HCT116 (cell line): Measurements from ENCODE around the gene GPR107. TPM values are rescaled to one million over a fixed set of nuclear protein-coding genes. Genes with fewer than 3 reads are reported as not detected.

Experiments
- ATAC-seq: fragments of 200-7000 bp; cut with Tn5 transposase; 2 replicates; pipeline ENCODE4 v1.9.1; 2020; ENCODE audit warnings: mild to moderate bottlenecking, moderate library complexity
- BruUV-seq: library from RNA; stranded (reverse); fragments of 400-500 nt; replicated peaks from 2 replicates; lab custom pipeline; 2021; lab: Mats Ljungman, UMichigan
- CTCF ChIA-PET: fragments of 300-600 bp; sonication (Branson Sonifier 250); formaldehyde crosslinking; loops from one replicate; lab custom pipeline; 2021; ENCODE audit warnings: antibody characterized with exemption; lab: Charles Lee
- POLR2A ChIA-PET: fragments of 300-600, 350-600 bp; sonication (Branson Sonifier 250); formaldehyde crosslinking; loops from one replicate; lab custom pipeline; 2021; ENCODE audit warnings: antibody characterized with exemption; lab: Charles Lee
- RAD21 ChIA-PET, 2 experiments: fragments of 300-600 bp; sonication (Branson Sonifier 250); formaldehyde crosslinking; loops; one replicate each; lab custom pipeline; 2023; ENCODE audit warnings: low total read pairs in 2 of 2; ENCODE audit not compliant: uncharacterized antibody in 2 of 2, unreplicated experiment in 2 of 2, low non-redundant PET in 1 of 2; lab: Charles Lee
- DNase-seq: peaks from one replicate; pipeline ENCODE4 v3.0.0-alpha.2; 2010; ENCODE audit warnings: low read depth, low spot score
- H2AFZ ChIP-seq: fragments of 200-600 bp; shearing (Covaris generic), sonication (generic); 2 replicates; pipeline ENCODE4 v1.6.1; 2017; ENCODE audit warnings: low read depth, mixed run types, mixed read lengths, antibody characterized with exemption, low read length; ENCODE audit not compliant: poor library complexity, severe bottlenecking
- H3K27ac ChIP-seq: 2 replicates; pipeline ENCODE4 v1.5.1; 2012; ENCODE audit warnings: low read depth, low read length
- H3K27me3 ChIP-seq: fragments of 200-600 bp; sonication (generic); 2 replicates; pipeline ENCODE4 v1.6.1; 2016; ENCODE audit warnings: mixed run types, low read length, mixed read lengths; ENCODE audit not compliant: insufficient read depth
- H3K36me3 ChIP-seq, 2 experiments: fragments of 200-500 bp in 1 of 2; fragments of 200-600 bp in 1 of 2; sonication (Bioruptor generic) in 1 of 2; sonication (generic) in 1 of 2; 2 replicates each; pipeline versions ENCODE4 v1.5.1 to v1.6.1; 2014 to 2016; ENCODE audit warnings: low read length in 2 of 2, inconsistent platforms in 1 of 2, mixed read lengths in 1 of 2, mixed run types in 1 of 2; ENCODE audit not compliant: insufficient read depth in 2 of 2, control insufficient read depth in 1 of 2
- H3K4me1 ChIP-seq, 2 experiments: fragments of 200-600 bp in 1 of 2; sonication (generic) in 1 of 2; 2 replicates each; pipeline versions ENCODE4 v1.5.1 to v1.6.1; 2012 to 2017; ENCODE audit warnings: low read length in 2 of 2, inconsistent platforms in 1 of 2, mild to moderate bottlenecking in 1 of 2, mixed read lengths in 1 of 2, mixed run types in 1 of 2, moderate library complexity in 1 of 2; ENCODE audit not compliant: insufficient read depth in 2 of 2, control insufficient read depth in 1 of 2
- H3K4me2 ChIP-seq: fragments of 200-600 bp; sonication (generic); 2 replicates; pipeline ENCODE4 v1.6.1; 2017; ENCODE audit warnings: mixed run types, low read length, mixed read lengths
- H3K4me3 ChIP-seq, 2 experiments: fragments of 200-600 bp in 1 of 2; sonication (generic) in 1 of 2; replicated peaks in 1 of 2; 2 replicates each; pipeline ENCODE4 v1.5.1; 2011 to 2016; ENCODE audit warnings: low read length in 2 of 2, control low read depth in 1 of 2, low read depth in 1 of 2, mild to moderate bottlenecking in 1 of 2, mixed read lengths in 1 of 2, mixed run types in 1 of 2
- H3K79me2 ChIP-seq: fragments of 200-600 bp; sonication (generic); 2 replicates; pipeline ENCODE4 v1.6.1; 2017; ENCODE audit warnings: mild to moderate bottlenecking, mixed run types, low read length, moderate library complexity, mixed read lengths; ENCODE audit not compliant: insufficient read depth
- H3K9ac ChIP-seq: fragments of 200-600 bp; sonication (generic); 2 replicates; pipeline ENCODE4 v1.6.1; 2016; ENCODE audit warnings: low read length, mixed read lengths
- H3K9me2 ChIP-seq: fragments of 200-600 bp; sonication (generic), shearing (Covaris generic); 2 replicates; pipeline ENCODE4 v1.6.1; 2017; ENCODE audit warnings: mixed run types, mild to moderate bottlenecking, moderate library complexity; ENCODE audit not compliant: insufficient read depth
- H3K9me3 ChIP-seq, 2 experiments: fragments of 200-500 bp in 1 of 2; fragments of 200-600 bp in 1 of 2; sonication (Bioruptor generic) in 1 of 2; sonication (generic) in 1 of 2; 2 replicates each; pipeline ENCODE4 v1.6.1; 2014 to 2017; ENCODE audit warnings: low read length in 2 of 2, mixed read lengths in 2 of 2, inconsistent platforms in 1 of 2, low read depth in 1 of 2, mild to moderate bottlenecking in 1 of 2, mixed run types in 1 of 2, moderate library complexity in 1 of 2; ENCODE audit not compliant: control insufficient read depth in 1 of 2, insufficient read depth in 1 of 2
- H4K20me1 ChIP-seq: fragments of 200-600 bp; sonication (generic), shearing (Covaris generic); 2 replicates; pipeline ENCODE4 v1.6.1; 2017; ENCODE audit warnings: mixed run types, mild to moderate bottlenecking, moderate library complexity; ENCODE audit not compliant: insufficient read depth
- CBX3 ChIP-seq: IDR thresholded peaks from 2 replicates; pipeline ENCODE4 v1.6.1; 2012; ENCODE audit warnings: low read depth
- CEBPB ChIP-seq: IDR thresholded peaks from 2 replicates; pipeline ENCODE4 v1.6.1; 2012; ENCODE audit warnings: low read depth
- ELF1 ChIP-seq: IDR thresholded peaks from 2 replicates; pipeline ENCODE4 v1.6.1; 2012; ENCODE audit warnings: low read depth, borderline replicate concordance
- EZH2 ChIP-seq: fragments of 200-600 bp; sonication (generic); IDR thresholded peaks from 2 replicates; pipeline ENCODE4 v1.6.1; 2017; ENCODE audit warnings: antibody characterized with exemption, mixed run types
- EZH2phosphoT487 ChIP-seq: fragments of 200-600 bp; IDR thresholded peaks from 2 replicates; pipeline ENCODE4 v1.6.1; 2018; ENCODE audit warnings: antibody characterized with exemption, borderline replicate concordance
- FOSL1 ChIP-seq: IDR thresholded peaks from 2 replicates; pipeline ENCODE4 v1.6.1; 2012; ENCODE audit warnings: low read depth
- POLR2AphosphoS5 ChIP-seq: IDR thresholded peaks from 2 replicates; pipeline ENCODE4 v1.6.1; 2011; ENCODE audit warnings: mild to moderate bottlenecking, low read depth, low read length, moderate library complexity
- REST ChIP-seq: IDR thresholded peaks from 2 replicates; pipeline ENCODE4 v1.6.1; 2012; ENCODE audit warnings: low read depth
- SRF ChIP-seq: IDR thresholded peaks from 2 replicates; pipeline ENCODE4 v1.6.1; 2012; ENCODE audit warnings: low read depth
- TCF7L2 ChIP-seq: IDR thresholded peaks from 2 replicates; pipeline ENCODE4 v1.7.0; 2011; ENCODE audit warnings: borderline replicate concordance, inconsistent platforms; ENCODE audit not compliant: insufficient read depth, insufficient read length; ENCODE audit errors: extremely low read depth
- ZNF274 ChIP-seq: fragments of 200-500 bp; sonication (Bioruptor generic); IDR thresholded peaks from 2 replicates; pipeline ENCODE4 v1.6.1; 2014; ENCODE audit warnings: mild to moderate bottlenecking, low read depth, low read length, inconsistent platforms
- intact Hi-C: fragments of 100-400 bp; cut with micrococcal nuclease; formaldehyde crosslinking; loops from 2 replicates; pipeline ENCODE4 v1.10.0; 2022
- total RNA-seq: library from RNA; stranded (reverse); gene quantifications from one replicate; pipeline ENCODE4 v1.2.1, GENCODE V29; 2021; ENCODE audit not compliant: unreplicated experiment
- TF ChIP-seq, protein P1 (sequence below): IDR thresholded peaks from 2 replicates; pipeline ENCODE4 v1.6.1; 2012
- TF ChIP-seq, protein P2 (sequence below): IDR thresholded peaks from 2 replicates; pipeline ENCODE4 v1.6.1; 2012

GPR107 gene
- total RNA-seq, 1 experiment from 2014 or later = 32.5 TPM

DNA sequence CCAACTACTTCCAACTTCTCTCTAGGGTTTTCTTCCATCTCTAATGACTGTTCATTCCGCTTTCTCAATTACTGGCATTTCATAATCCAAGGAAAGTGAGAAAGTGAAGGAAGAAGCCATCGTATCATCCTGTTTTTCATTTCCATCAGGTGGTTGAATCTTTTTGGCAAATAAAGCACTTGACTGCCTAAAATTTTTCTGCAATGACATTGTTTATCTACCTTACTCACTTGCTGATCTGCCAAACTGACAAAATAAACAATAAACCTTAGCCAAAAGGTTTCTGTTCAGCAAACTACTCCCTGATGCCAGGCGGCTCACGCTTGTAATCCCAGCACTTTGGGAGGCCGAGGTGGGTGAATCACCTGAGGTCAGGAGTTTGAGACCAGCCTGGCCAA lies 29.1 kb upstream of the GPR107 start:
- POLR2A ChIA-PET = no interaction called here
- intact Hi-C loops = no loop called here
- Histone ChIP-seq H3K79me2 (peaks cover 6% of the 10 kb centered on the region), H4K20me1 (no peaks in the 10 kb centered on the region), H3K27ac (peak overlapping the region; percentile 37; the same call in 1 of the 2 replicates), H3K9me3 (no peaks in the 10 kb centered on the region), H3K27me3 (no peaks in the 10 kb centered on the region), H3K4me3 (no peak overlapping the region), H3K36me3 (no peaks in the 10 kb centered on the region), H2AFZ (no peak overlapping the region)
- no TSS peak for BruUV-seq
- DNase-seq (no peak), ATAC-seq (peak; percentile 75)
- TF ChIP-seq EZH2phosphoT487 (no peak), CEBPB (no peak)
- TF ChIP-seq, protein P1, sequence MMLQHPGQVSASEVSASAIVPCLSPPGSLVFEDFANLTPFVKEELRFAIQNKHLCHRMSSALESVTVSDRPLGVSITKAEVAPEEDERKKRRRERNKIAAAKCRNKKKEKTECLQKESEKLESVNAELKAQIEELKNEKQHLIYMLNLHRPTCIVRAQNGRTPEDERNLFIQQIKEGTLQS = no peak
- TF ChIP-seq, all 23 proteins: peak for 0
- Histone ChIP-seq H3K4me1 (peaks cover 19 to 28% of the 10 kb centered on the region in 2 experiments), H3K9me2 (no peaks in the 10 kb centered on the region), H3K4me2 (peak overlapping the region; percentile 66), H3K9ac (0 out of 2 replicates have a peak overlapping the region, but pooled peaks have one; percentile 0)
- RAD21 ChIA-PET = no interaction called here
- CTCF ChIA-PET = interaction anchor here (0.6 kb wide), 1 partner anchor 997 kb away, joined by 4 read pairs; the partner anchor contains the start of gene SH3GLB2

- Histone ChIP-seq H2AFZ (no peak overlapping the region), H3K27me3 (no peaks in the 10 kb centered on the region), H3K4me1 (peaks cover 19 to 28% of the 10 kb centered on the region in 2 experiments), H3K9me3 (no peaks in the 10 kb centered on the region), H3K27ac (no peak overlapping the region), H3K36me3 (no peaks in the 10 kb centered on the region), H3K4me3 (no peak overlapping the region), H3K9me2 (no peaks in the 10 kb centered on the region), H3K79me2 (peaks cover 6% of the 10 kb centered on the region), H3K4me2 (no peak overlapping the region), H4K20me1 (no peaks in the 10 kb centered on the region), H3K9ac (no peak overlapping the region)
- RAD21 ChIA-PET = no interaction called here
- CTCF ChIA-PET = no interaction called here
- no peak for DNase-seq
- BruUV-seq = no TSS peak
- intact Hi-C loops = no loop called here
- POLR2A ChIA-PET = no interaction called here
- no peak for ATAC-seq
- TF ChIP-seq CBX3 = no peak
- TF ChIP-seq REST = no peak
- TF ChIP-seq ZNF274 = no peak
- TF ChIP-seq, protein P2, sequence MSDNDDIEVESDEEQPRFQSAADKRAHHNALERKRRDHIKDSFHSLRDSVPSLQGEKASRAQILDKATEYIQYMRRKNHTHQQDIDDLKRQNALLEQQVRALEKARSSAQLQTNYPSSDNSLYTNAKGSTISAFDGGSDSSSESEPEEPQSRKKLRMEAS = no peak
- no peak for TF ChIP-seq TCF7L2
- TF ChIP-seq POLR2AphosphoS5 = no peak
- no peak for TF ChIP-seq SRF
- no peak for TF ChIP-seq FOSL1
- TF ChIP-seq EZH2 = no peak
- no peak for TF ChIP-seq EZH2phosphoT487
- no peak for TF ChIP-seq ELF1
Observed at GRCh38 chr9:130026583-130027340, 26.9 kb upstream of the GPR107 start.
